GM19372 (cell line): Measurements from ENCODE around the gene ZIC5.
"Not testable (repeated sequence)": the region's sequence is repeated elsewhere in the genome, so short reads cannot be mapped to it uniquely, and the experiment has no call there.

Source experiments
- ATAC-seq: cut with Tn5 transposase; IDR thresholded peaks from one replicate; pipeline ENCODE4 v1.9.1; 2021; ENCODE audit warnings: mild to moderate bottlenecking, low read depth, moderate library complexity; ENCODE audit not compliant: unreplicated experiment

Gene ZIC5

GRCh38 chr13:99945515-99945914, 26.1 kb downstream of the ZIC5 start:
- ATAC-seq = not testable (repeated sequence)

- ATAC-seq = no peak
Observed at GRCh38 chr13:99944606-99945005, 27.0 kb downstream of the ZIC5 start.

DNA sequence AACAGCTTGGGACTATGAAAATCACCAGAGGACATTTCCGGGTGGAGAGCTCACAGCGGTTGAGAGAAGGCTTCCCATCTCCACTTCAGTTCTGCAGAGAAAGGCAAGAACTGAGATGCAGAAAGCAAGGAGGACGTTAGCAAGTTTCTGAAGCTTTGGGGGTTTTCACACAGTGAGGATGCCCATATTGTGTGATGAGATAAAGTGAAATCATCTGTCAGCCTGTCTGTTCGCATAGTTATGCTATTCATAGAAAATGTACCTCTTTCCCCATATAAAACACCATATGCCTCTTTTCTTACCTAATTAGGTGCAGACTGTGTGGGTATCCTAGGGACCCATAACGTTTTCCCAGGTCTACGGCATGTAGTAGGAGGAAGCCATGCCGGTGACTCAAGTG, 27.5 kb downstream of the ZIC5 start:
- ATAC-seq = no peak

DNA sequence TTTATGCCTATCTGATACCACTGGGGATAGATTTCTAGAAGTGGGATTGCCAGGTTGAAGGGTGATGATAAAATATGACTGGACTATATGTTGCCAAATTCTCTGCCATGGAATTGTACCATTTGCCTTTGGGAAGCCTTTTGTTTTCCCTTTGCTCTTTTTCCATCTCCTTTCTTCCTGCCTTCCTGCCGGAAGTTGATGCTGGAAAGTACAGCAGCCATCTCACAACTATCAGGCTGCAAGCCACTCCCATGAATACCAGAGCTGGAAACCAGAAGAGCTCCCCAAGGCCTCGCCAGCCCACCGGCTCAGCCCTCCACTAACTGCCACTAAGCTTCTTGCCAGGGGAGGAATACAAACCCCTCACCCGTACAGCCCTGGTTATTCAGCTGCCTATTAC, 29.7 kb downstream of the ZIC5 start:
- ATAC-seq = no peak

GRCh38 chr13:99941086-99941485, 30.5 kb downstream of the ZIC5 start:
- ATAC-seq = no peak

DNA sequence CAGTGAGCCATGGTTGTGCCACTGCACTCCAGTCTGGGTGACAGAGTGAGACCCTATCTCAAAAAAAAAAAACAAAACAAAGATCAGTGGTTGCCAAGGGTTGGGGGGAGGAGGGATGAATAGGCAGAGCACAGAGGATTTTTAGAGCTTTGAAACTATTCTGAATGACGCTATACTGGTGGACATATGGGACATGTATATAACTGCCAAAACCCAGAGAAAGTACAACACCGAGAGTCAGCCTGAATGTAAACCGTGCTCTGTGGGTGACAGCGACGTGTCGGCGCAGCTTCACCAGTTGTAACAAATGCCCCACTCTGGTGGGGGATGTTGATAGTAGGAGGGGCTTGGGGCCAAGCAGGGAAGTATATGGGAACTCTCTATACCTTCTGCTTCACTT, 32.9 kb downstream of the ZIC5 start:
- ATAC-seq = no peak

DNA sequence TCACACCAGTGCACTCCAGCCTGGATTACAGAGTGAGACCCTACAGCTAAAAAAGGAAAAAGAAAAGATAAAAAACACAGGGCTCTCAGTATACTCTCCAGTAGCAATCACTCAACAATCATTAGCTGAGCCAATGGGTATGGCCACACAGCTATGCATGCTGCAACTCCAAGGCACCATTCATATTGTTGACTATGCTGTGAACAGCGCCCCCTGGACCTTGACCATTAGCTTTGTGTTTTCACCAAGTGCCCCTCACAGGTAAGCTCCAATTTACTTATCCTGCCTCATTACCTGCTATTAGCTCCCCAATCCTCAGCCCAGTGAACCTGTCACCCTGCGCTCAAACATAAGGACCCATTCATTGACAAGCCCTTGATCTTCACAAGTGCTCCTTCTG, 35.8 kb downstream of the ZIC5 start:
- no peak for ATAC-seq

GRCh38 chr13:99932912-99933311, 38.7 kb downstream of the ZIC5 start:
- no peak for ATAC-seq

DNA sequence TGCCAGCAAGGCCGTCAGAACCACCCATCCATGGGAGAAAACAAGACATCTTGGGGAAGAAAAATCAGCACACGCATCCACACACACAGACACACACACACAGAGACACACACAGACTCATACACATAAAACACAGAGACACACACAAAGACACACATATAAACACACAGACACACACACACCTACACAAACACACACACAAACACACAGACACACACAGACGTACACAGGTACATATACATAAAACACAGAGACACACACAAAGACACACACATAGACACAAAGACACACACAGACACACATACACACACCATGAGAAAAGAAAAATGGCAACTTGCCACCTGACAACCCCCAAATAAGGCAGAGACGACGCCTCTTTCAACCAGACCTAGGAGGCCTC, 40.6 kb downstream of the ZIC5 start:
- no peak for ATAC-seq

GRCh38 chr13:99929866-99930265, 41.7 kb downstream of the ZIC5 start:
- no peak for ATAC-seq

DNA sequence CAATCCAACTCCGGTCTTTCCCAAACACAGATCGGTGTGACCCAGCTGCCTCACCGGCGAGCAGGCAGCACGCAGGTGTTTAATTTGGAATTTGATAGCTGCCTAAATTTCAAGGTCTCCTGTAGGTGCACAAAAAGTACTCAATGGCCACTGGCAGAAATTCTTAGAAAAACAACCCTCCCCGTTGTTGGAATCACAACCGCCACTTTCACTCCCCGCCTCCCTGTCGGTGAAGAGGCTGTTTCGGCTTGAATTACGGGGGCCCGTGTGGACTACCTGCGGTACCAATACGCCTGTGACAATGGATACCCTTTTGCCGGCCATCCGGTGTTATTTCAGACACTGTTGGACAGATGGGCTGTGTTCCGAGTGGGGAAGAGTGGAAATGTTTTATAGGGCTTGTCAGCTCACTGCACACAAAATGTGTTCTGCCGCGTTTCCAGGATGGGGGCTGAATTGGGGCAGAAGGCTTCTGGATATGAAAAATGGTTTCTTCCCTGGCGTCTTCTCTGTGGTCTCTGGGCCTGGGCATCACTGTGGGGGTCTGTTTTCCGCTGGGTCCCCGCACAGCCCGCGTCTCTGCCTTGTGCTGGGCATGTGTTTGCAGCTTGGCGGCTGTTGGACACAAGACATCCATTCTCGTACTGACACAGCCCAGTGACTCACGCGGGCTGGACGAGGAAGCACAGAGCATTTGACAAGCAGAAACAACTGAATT, 45.4 kb downstream of the ZIC5 start:
- ATAC-seq = no peak

DNA sequence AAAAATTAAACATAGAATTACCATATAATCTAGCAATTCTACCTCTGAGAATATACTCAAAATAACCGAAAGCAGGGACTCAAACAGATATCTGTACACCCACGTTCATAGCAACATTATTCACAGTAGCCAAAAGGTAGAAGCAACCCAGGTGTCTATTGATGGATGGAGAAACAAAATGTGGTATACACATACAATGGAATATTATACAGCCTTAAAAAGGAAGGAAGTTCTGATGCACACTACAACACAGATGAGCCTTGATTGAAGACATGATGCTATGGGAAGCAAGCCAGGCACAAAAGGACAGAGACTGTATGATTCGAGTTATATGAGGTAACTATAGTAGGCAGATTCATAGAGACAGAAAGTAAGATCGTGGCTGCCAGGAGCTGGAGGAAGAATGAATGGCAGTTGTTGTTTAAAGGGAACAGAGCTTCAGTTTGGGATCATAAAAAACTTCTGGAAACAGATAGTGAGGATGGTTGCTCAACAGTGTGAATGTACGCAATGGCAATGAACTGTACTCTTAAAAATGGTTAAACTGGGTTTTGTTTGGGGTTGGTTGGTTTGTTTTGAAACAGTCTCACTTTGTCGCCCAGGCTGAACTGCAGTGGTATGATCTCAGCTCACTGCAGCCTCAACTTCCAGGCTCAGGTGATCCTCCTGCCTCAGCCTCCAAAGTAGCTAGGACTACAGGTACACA, 47.5 kb downstream of the ZIC5 start:
- no peak for ATAC-seq

- ATAC-seq = no peak
Observed at GRCh38 chr13:99922631-99923404, 48.7 kb downstream of the ZIC5 start.

GRCh38 chr13:99919132-99919531, 52.4 kb downstream of the ZIC5 start:
- no peak for ATAC-seq

GRCh38 chr13:99916366-99917103, 55.0 kb downstream of the ZIC5 start:
- ATAC-seq = peak; percentile 93

DNA sequence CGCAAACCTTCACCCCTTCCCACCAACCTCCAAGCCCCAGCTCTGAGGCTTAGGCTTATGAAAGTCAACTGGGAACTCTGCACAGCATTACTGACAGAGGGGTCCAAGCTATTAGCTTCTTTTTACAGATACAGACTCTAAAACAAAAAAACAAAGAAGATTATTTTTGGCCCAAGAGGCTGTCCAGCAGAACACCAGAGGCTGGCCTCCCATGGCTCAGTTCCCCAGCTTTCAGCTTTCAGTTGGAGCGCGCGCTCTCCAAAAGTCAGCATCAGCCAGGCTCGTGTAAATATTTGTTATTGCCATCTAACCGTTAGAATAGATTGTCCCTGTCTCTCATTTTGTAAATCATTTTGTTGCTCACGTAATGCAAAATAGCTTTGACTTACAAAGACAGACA, 58.4 kb downstream of the ZIC5 start:
- ATAC-seq = no peak
